ENCODE results near the gene PCDH9. TPM values are rescaled to one million over a fixed set of nuclear protein-coding genes. Genes with fewer than 3 reads are reported as not detected.

PCDH9 gene
- total and polyA plus RNA-seq, 2 experiments from 2014 or later = 0.56 to 0.76 TPM

- Histone ChIP-seq H3K36me3 (ENCODE audit: low read depth) (no peaks in the 10 kb centered on the region), H3K27ac (no peak overlapping the region), H2AFZ (no peak overlapping the region), H3K4me3 (no peak overlapping the region), H3K4me2 (ENCODE audit: unreplicated experiment) (no peak overlapping the region), H3K9me3 (ENCODE audit: low read depth) (no peaks in the 10 kb centered on the region), H3F3A (ENCODE audit: insufficient read depth) (no peaks in the 10 kb centered on the region), H3K4me1 (ENCODE audit: insufficient read depth) (no peaks in the 10 kb centered on the region), H3K9ac (no peak overlapping the region), H3K79me2 (ENCODE audit: insufficient read depth) (no peaks in the 10 kb centered on the region), H4K20me1 (ENCODE audit: insufficient read depth) (no peaks in the 10 kb centered on the region), H3K9me2 (ENCODE audit: insufficient read depth) (no peaks in the 10 kb centered on the region), H3K27me3 (replicated peaks; ENCODE audit: insufficient read depth) (no peaks in the 10 kb centered on the region)
- WGBS, 2 experiments (ENCODE audit: low coverage in 1 of 2, low lambda C conversion rate in 2 of 2, missing lambda C conversion rate in 2 of 2) = 21 to 29% methylated on average over 3 of the region's 3 CpGs
- in situ Hi-C loops (cut with MboI) = no loop called here
- no peak for DNase-seq
- no peak for TF ChIP-seq EZH2phosphoT487 (IDR thresholded peaks at IDR 0.05; ENCODE audit: insufficient read depth, low read depth)
- TF ChIP-seq EZH2 (IDR thresholded peaks at IDR 0.05; ENCODE audit: insufficient read depth, poor library complexity, severe bottlenecking) = no peak
Measured at GRCh38 chr13:66644855-66645460, 585.2 kb downstream of the PCDH9 start.

GRCh38 chr13:66640231-66640630 is 589.9 kb downstream of the PCDH9 start:
- no peaks in the 10 kb centered on the region for H4K20me1 ChIP-seq (ENCODE audit: insufficient read depth)
- H2AFZ ChIP-seq = no peak overlapping the region
- no peak overlapping the region for H3K4me2 ChIP-seq (ENCODE audit: unreplicated experiment)
- no peak for DNase-seq
- no peaks in the 10 kb centered on the region for H3K79me2 ChIP-seq (ENCODE audit: insufficient read depth)
- no peaks in the 10 kb centered on the region for H3F3A ChIP-seq (ENCODE audit: insufficient read depth)
- no peak overlapping the region for H3K27ac ChIP-seq
- TF ChIP-seq EZH2 (IDR thresholded peaks at IDR 0.05; ENCODE audit: insufficient read depth, poor library complexity, severe bottlenecking) (no peak), EZH2phosphoT487 (IDR thresholded peaks at IDR 0.05; ENCODE audit: insufficient read depth, low read depth) (no peak)
- no peaks in the 10 kb centered on the region for H3K27me3 ChIP-seq (replicated peaks; ENCODE audit: insufficient read depth)
- WGBS, 2 experiments (ENCODE audit: low coverage in 1 of 2, low lambda C conversion rate in 2 of 2, missing lambda C conversion rate in 2 of 2) = 22 to 24% methylated on average over 2 of the region's 2 CpGs
- in situ Hi-C loops (cut with MboI) = no loop called here
- no peak overlapping the region for H3K4me3 ChIP-seq
- no peaks in the 10 kb centered on the region for H3K36me3 ChIP-seq (ENCODE audit: low read depth)
- no peaks in the 10 kb centered on the region for H3K4me1 ChIP-seq (ENCODE audit: insufficient read depth)
- H3K9me3 ChIP-seq (ENCODE audit: low read depth) = no peaks in the 10 kb centered on the region
- H3K9me2 ChIP-seq (ENCODE audit: insufficient read depth) = no peaks in the 10 kb centered on the region
- H3K9ac ChIP-seq = no peak overlapping the region

GRCh38 chr13:66639044-66639443 is 591.1 kb downstream of the PCDH9 start:
- Histone ChIP-seq H3K4me3 (no peak overlapping the region), H3K9me2 (ENCODE audit: insufficient read depth) (no peaks in the 10 kb centered on the region), H3K9me3 (ENCODE audit: low read depth) (no peaks in the 10 kb centered on the region), H3K27me3 (replicated peaks; ENCODE audit: insufficient read depth) (no peaks in the 10 kb centered on the region), H3K27ac (no peak overlapping the region), H2AFZ (no peak overlapping the region), H3K9ac (no peak overlapping the region), H3F3A (ENCODE audit: insufficient read depth) (no peaks in the 10 kb centered on the region), H3K4me2 (ENCODE audit: unreplicated experiment) (no peak overlapping the region), H4K20me1 (ENCODE audit: insufficient read depth) (no peaks in the 10 kb centered on the region), H3K36me3 (ENCODE audit: low read depth) (no peaks in the 10 kb centered on the region), H3K4me1 (ENCODE audit: insufficient read depth) (no peaks in the 10 kb centered on the region), H3K79me2 (ENCODE audit: insufficient read depth) (no peaks in the 10 kb centered on the region)
- in situ Hi-C loops (cut with MboI) = no loop called here
- TF ChIP-seq EZH2 (IDR thresholded peaks at IDR 0.05; ENCODE audit: insufficient read depth, poor library complexity, severe bottlenecking) (no peak), EZH2phosphoT487 (IDR thresholded peaks at IDR 0.05; ENCODE audit: insufficient read depth, low read depth) (no peak)
- 48 to 63% methylated on average over 1 of the region's 1 CpG for WGBS, 2 experiments (ENCODE audit: low coverage in 1 of 2, low lambda C conversion rate in 2 of 2, missing lambda C conversion rate in 2 of 2)
- DNase-seq = no peak

- no peak overlapping the region for H3K4me3 ChIP-seq
- H3K4me2 ChIP-seq (ENCODE audit: unreplicated experiment) = no peak overlapping the region
- TF ChIP-seq EZH2phosphoT487 (IDR thresholded peaks at IDR 0.05; ENCODE audit: insufficient read depth, low read depth) (no peak), EZH2 (IDR thresholded peaks at IDR 0.05; ENCODE audit: insufficient read depth, poor library complexity, severe bottlenecking) (no peak)
- WGBS, 2 experiments (ENCODE audit: low coverage in 1 of 2, low lambda C conversion rate in 2 of 2, missing lambda C conversion rate in 2 of 2) = 12 to 14% methylated on average over 1 of the region's 1 CpG
- H3K9ac ChIP-seq = no peak overlapping the region
- no peaks in the 10 kb centered on the region for H3K9me3 ChIP-seq (ENCODE audit: low read depth)
- H3F3A ChIP-seq (ENCODE audit: insufficient read depth) = no peaks in the 10 kb centered on the region
- H3K9me2 ChIP-seq (ENCODE audit: insufficient read depth) = no peaks in the 10 kb centered on the region
- H3K27me3 ChIP-seq (replicated peaks; ENCODE audit: insufficient read depth) = no peaks in the 10 kb centered on the region
- H2AFZ ChIP-seq = no peak overlapping the region
- no peaks in the 10 kb centered on the region for H3K36me3 ChIP-seq (ENCODE audit: low read depth)
- H3K27ac ChIP-seq = no peak overlapping the region
- DNase-seq = peak; percentile 0
- in situ Hi-C loops (cut with MboI) = no loop called here
- H3K4me1 ChIP-seq (ENCODE audit: insufficient read depth) = no peaks in the 10 kb centered on the region
- no peaks in the 10 kb centered on the region for H3K79me2 ChIP-seq (ENCODE audit: insufficient read depth)
- H4K20me1 ChIP-seq (ENCODE audit: insufficient read depth) = no peaks in the 10 kb centered on the region
Measured at GRCh38 chr13:66635526-66635925, 594.6 kb downstream of the PCDH9 start.

GRCh38 chr13:66634384-66634783 is 595.8 kb downstream of the PCDH9 start:
- no peak overlapping the region for H3K4me2 ChIP-seq (ENCODE audit: unreplicated experiment)
- no peaks in the 10 kb centered on the region for H3K79me2 ChIP-seq (ENCODE audit: insufficient read depth)
- H3K27me3 ChIP-seq (replicated peaks; ENCODE audit: insufficient read depth) = no peaks in the 10 kb centered on the region
- no peaks in the 10 kb centered on the region for H3K9me3 ChIP-seq (ENCODE audit: low read depth)
- TF ChIP-seq EZH2phosphoT487 (IDR thresholded peaks at IDR 0.05; ENCODE audit: insufficient read depth, low read depth) = no peak
- no peak for TF ChIP-seq EZH2 (IDR thresholded peaks at IDR 0.05; ENCODE audit: insufficient read depth, poor library complexity, severe bottlenecking)
- H3K36me3 ChIP-seq (ENCODE audit: low read depth) = no peaks in the 10 kb centered on the region
- H3K9ac ChIP-seq = no peak overlapping the region
- H2AFZ ChIP-seq = no peak overlapping the region
- in situ Hi-C loops (cut with MboI) = no loop called here
- no peaks in the 10 kb centered on the region for H4K20me1 ChIP-seq (ENCODE audit: insufficient read depth)
- H3K9me2 ChIP-seq (ENCODE audit: insufficient read depth) = no peaks in the 10 kb centered on the region
- H3K4me3 ChIP-seq = no peak overlapping the region
- H3K27ac ChIP-seq = no peak overlapping the region
- DNase-seq = no peak
- no peaks in the 10 kb centered on the region for H3F3A ChIP-seq (ENCODE audit: insufficient read depth)
- no peaks in the 10 kb centered on the region for H3K4me1 ChIP-seq (ENCODE audit: insufficient read depth)
